GM18861 (cell line): Measurements from ENCODE around the gene RHBDF1.

Experiments
- ATAC-seq: cut with Tn5 transposase; IDR thresholded peaks from one replicate; pipeline ENCODE4 v1.9.1; 2021; ENCODE audit not compliant: unreplicated experiment

Gene RHBDF1

DNA sequence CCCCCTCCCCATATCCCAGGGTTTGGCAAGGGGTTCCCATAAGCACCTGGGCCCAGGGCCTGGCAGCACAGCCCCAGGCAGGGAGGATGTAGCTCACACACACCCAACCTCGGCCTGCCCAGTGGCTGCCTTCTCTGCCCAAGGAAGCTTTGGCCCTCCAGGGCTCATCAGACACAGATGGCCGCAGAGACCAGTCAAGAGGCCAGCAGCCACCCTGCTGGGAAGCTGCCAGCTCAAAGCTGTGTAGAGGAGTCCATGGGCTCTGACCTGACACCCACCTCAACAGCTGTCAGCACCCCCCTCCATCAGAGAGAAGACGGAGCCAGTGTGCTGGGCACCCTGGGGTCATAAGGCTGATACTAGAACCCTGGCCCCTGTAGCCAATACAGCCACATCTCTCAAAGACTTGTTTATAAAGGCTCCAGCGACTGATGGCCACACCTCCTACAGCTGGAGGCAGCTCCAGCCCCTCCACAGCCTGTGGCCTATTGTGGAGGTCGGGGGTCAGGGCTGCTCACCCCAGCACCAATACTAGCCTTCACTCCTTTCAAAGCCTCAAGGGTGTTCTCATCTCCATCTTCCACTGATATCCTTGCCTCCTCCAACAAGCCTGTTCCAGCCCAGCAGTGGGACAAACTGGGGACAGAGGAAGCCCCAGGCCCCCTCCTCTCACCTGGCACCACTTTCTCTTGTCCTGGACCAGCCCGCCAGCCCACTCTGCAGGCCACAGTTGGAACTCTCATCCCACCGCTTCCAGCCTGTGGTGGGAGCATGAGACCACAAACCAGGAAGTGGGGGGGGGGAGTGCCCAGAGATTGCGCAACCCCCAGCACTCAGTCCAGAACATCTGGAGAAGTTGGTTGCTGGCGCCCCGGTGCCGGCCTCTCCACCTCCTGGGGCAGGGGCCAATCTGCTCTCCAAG lies 3.4 kb upstream of the RHBDF1 start:
- no peak for ATAC-seq

DNA sequence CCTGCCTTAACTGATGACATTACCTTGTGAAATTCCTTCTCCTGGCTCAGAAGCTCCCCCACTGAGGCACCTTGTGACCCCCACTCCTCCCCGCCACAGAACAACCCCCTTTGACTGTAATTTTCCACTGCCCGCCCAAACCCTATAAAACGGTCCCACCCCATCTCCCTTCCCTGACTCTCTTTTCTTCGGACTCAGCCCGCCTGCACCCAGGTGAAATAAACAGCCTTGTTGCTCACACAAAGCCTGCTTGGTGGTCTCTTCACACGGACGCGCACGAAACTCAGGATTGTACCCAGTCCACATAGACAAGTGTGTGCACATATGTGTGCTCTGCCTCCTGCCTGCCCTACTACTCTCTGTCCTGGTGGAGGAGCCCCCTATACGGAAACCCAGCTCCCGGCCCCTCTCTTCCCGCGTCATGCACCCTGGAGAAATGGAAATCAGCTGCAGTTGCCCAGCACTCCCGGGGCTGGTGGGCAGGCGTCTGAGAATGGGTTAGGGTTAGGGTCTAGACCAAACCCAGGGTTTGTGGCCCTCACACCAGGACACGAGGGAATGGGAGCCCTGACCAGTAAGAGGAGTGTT lies 2.4 kb upstream of the RHBDF1 start:
- ATAC-seq: no peak

- ATAC-seq: no peak
Measured at GRCh38 chr16:74051-74746, 1.8 kb upstream of the RHBDF1 start.

GRCh38 chr16:71540-72401 lies 660 bp downstream of the RHBDF1 start:
- ATAC-seq: no peak

GRCh38 chr16:71210-71539 lies 1.3 kb downstream of the RHBDF1 start:
- no peak for ATAC-seq

DNA sequence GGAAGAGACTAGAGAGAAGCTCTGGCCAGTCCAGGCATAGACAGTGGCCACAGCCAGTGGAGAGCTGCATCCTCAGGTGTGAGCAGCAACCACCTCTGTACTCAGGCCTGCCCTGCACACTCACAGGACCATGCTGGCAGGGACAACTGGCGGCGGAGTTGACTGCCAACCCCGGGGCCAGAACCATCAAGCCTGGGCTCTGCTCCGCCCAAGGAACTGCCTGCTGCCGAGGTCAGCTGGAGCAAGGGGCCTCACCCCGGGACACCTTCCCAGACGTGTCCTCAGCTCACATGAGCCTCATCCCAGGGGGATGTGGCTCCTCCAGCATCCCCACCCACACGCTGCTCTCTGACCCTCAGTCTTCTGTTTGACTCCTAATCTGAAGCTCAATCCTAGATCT lies 3.2 kb downstream of the RHBDF1 start:
- ATAC-seq: no peak

DNA sequence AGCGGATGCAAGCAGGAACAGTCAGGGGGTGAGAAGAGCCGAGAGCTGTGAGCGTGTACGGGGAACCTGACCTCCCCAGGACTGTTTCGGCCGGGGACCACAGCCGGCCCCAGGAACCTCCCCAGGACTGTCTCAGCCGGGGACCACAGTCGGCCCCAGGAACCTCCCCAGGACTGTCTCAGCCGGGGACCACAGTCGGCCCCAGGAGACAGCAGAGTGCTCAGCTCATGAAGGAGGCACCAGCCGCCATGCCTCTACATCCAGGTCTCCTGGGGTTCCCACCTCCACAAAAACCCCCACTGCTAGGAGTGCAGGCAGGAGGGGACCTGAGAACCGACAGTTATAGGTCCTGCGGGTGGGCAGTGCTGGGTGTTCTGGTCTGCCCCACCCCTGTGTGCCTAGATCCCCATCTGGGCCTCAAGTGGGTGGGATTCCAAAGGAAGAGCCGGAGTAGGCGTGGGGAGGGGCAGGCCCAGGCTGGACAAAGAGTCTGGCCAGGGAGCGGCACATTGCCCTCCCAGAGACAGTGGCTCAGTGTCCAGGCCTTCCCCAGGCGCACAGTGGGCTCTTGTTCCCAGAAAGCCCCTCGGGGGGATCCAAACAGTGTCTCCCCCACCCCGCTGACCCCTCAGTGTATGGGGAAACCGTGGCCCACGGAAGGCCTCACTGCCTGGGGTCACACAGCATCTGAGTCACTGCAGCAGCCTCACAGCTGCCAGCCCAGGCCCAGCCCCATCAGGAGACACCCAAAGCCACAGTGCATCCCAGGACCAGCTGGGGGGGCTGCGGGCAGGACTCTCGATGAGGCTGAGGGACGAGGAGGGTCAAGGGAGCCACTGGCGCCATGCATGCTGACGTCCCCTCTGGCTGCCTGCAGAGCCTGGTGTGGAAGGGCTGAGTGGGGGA lies 4.3 kb downstream of the RHBDF1 start:
- no peak for ATAC-seq

DNA sequence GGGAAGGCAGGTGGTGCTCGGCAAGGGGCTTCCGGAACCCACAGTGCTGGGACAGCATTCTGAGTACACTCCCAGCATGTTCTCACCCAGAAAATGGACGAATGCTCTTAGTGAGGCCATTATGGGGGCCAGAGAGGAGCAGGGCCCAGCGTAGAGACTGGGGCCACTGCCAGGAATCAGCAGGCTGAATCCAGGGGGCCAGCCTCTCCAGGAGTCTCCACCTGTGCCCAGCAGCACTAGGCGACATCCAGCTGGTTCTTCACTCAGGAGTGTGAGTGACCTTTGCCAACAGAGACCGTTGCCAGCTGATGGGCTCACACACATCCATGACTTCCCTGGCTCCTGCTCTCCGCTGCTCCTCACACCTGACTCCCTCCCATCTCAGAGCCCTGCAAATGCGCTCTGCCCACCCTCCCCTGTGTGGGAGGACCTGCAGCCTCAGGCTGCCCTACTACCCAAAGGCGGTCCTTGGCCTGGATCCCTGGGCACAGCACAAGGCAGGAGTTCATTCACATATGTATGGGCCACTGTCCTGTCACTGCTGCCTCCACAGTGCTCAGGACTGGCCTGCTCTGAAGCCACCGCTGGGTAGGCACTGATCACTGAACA lies 5.1 kb downstream of the RHBDF1 start:
- no peak for ATAC-seq

GRCh38 chr16:66309-67182 lies 5.9 kb downstream of the RHBDF1 start:
- ATAC-seq: no peak

DNA sequence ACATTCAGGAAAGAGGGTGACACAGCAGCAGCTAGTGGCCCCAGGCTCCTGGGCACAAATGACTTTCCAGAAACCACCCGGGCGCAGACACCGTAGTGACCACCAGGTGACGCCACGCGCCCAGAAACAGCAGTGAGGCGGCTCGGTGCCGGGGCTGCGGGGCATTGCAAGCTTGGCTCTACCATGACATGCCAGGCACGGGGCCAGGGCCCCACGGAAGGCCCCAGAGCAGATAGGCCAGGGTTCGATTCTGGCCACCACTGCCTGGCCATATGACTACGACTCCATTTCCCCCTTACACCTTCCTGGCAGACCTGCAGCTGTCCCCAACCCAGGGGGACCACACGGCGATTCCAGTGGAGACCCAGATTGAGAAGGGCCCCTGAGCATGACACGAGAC lies 6.7 kb downstream of the RHBDF1 start:
- no peak for ATAC-seq

GRCh38 chr16:64914-65255 lies 7.5 kb downstream of the RHBDF1 start:
- ATAC-seq: no peak

GRCh38 chr16:63998-64913 lies 8.2 kb downstream of the RHBDF1 start:
- no peak for ATAC-seq

DNA sequence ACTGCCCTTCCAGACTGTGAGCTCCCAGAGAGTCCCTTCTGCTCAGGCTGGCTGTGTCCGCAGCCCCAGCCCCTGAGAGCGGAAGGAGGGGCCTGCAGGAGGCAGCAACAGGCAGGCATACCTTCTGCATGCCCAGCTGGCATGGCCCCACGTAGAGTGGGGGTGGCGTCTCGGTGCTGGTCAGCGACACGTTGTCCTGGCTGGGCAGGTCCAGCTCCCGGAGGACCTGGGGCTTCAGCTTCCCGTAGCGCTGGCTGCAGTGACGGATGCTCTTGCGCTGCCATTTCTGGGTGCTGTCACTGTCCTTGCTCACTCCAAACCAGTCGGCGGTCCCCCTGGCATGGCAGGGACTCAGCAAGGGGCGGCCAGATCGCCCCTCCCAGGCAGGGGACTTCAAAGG lies 9.0 kb downstream of the RHBDF1 start:
- no peak for ATAC-seq

DNA sequence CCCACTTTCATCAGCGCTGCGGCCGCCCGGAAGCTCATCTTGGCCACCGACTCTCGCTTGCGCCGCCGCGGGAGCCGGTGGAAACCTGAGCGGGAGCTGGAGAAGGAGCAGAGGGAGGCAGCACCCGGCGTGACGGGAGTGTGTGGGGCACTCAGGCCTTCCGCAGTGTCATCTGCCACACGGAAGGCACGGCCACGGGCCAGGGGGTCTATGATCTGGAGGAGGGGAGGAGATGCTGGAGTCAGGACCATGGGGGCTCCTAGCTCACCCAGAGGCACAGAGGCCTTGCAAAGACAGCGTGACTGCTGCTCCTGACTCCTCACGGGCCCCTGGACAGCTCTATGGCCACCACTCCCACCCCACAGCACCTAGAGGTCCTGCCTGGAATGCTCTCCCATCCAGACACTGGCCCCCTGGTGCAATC lies 9.5 kb downstream of the RHBDF1 start:
- ATAC-seq: no peak

DNA sequence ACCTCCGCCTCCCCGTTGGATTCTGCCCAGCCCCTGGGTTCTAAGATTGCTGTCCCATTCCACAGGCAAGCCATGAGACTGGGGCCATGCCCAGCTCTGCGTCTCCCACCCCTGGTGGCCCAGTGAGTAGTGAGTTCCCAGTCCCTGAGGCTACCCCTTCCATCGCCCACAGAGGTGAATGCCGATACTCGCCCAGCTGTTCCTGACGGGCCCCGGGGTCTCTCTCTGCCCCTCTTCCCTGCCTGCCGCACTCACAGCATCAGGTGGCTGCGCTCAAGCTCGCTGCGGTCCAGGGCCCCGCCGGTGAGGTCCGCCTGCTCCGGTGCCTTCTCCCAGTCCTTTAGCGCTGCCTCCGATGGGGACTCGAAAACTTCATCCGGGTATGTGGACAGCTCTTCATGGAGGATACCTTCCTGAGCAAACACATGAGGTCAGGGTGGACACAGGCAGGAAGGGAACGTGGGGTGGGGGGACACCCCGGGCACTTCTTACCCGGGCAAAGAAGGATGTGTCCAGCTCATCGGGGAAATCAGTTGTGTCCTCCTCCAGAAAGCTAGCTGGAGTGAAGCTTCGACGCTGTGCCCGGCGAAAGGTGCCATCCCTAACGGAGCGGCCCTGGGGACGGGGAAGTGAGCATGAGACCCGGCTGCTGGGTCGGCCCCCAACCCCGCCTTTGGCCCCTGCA lies 10.0 kb downstream of the RHBDF1 start:
- no peak for ATAC-seq

DNA sequence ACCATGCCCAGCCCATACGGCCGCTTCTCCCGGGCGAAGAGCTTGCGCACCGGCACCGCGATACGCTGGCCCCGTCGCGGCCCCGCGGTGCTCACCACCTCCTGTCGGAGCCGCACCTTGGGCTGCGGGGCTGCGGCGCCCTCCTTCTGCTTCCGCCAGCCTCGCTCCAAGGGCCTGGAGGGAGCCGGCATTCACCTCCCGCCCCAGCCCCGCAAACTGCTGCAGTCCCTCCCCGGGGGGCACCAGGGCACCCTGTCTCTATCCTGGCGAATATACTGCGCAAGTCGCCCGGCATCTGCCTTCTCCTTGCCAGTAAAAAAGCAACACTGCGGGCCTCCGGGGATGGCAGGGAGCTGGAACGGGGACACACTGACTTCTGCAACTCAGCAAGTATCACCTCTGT lies 10.6 kb downstream of the RHBDF1 start:
- ATAC-seq: no peak
